Right atrium auricular region (tissue), 2 donors: ENCODE measurements around the gene AIMP1. TPM values are rescaled to one million over a fixed set of nuclear protein-coding genes. Genes with fewer than 3 reads are reported as not detected.
"Not testable (repeated sequence)": the region's sequence is repeated elsewhere in the genome, so short reads cannot be mapped to it uniquely, and the experiment has no call there.

Experiments used
- DNase-seq: peaks from one replicate; pipeline ENCODE4 v3.0.0-alpha.2; 2019; ENCODE audit warnings: low spot score
- H3K27ac ChIP-seq, 2 donors: fragments of 200-600 bp; sonication (generic); 1 replicate in 1 of 2; 2 replicates in 1 of 2; pipeline ENCODE4 v1.5.1; 2016 to 2019
- H3K27me3 ChIP-seq, 2 donors: fragments of 200-600 bp; sonication (generic); one replicate each; pipeline versions ENCODE4 v1.5.1 to v1.6.0; 2017 to 2019
- H3K36me3 ChIP-seq: fragments of 200-600 bp; sonication (generic); one replicate; pipeline ENCODE4 v1.5.1; 2016
- H3K4me1 ChIP-seq, 2 donors: fragments of 200-600 bp; sonication (generic); one replicate each; pipeline versions ENCODE4 v1.5.1 to v1.6.0; 2017 to 2019
- H3K4me3 ChIP-seq, 2 donors: fragments of 200-600 bp; sonication (generic); 1 replicate in 1 of 2; 2 replicates in 1 of 2; pipeline ENCODE4 v1.5.1; 2017 to 2019; ENCODE audit warnings: mild to moderate bottlenecking in 1 of 2, moderate library complexity in 1 of 2
- H3K9me3 ChIP-seq, 2 donors: fragments of 200-600 bp; sonication (generic); one replicate each; pipeline ENCODE4 v1.5.1; 2019
- CTCF ChIP-seq, 2 donors: fragments of 200-600 bp; sonication (generic); IDR thresholded peaks; one replicate each; pipeline ENCODE4 v1.5.1; 2019; ENCODE audit warnings: antibody characterized with exemption in 2 of 2
- total RNA-seq, 2 donors: library from RNA; depleted of rRNA; stranded (reverse); fragments of >200 nt; gene quantifications; one replicate each; pipeline ENCODE4 v1.1.0, GENCODE V29; 2016

AIMP1 gene
- total RNA-seq, 2 donors from 2014 or later, result 15.8 to 19.2 TPM

DNA sequence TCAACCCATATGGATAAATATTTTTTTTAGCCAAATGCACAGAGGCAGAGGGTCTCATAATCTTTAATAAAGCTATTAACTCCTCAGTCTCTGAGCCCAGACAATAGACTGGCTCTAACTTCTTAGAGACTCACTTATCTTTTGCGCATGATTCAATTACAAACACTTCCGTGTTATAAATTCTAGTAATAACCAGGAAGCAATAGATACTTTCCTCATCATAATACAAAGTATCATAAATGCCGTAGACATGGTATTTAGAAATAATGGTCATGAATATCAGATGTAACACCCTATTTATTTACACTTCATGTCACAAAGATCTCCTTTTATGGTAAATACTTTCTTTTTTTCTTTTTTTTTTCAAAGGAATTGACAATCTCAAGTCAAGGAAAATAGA, 56.7 kb downstream of the AIMP1 start:
- DNase-seq, result no peak
- Histone ChIP-seq H3K4me3 (no peak overlapping the region), H3K4me1 (no peaks in the 10 kb centered on the region), H3K36me3 (no peaks in the 10 kb centered on the region), H3K27me3 (no peaks in the 10 kb centered on the region), H3K27ac (no peak overlapping the region), H3K9me3 (no peaks in the 10 kb centered on the region)
- TF ChIP-seq CTCF (IDR thresholded peaks at IDR 0.05), result no peak

- no peaks in the 10 kb centered on the region for H3K9me3 ChIP-seq
- H3K4me1 ChIP-seq, result no peaks in the 10 kb centered on the region
- TF ChIP-seq CTCF (IDR thresholded peaks at IDR 0.05), result no peak
- no peaks in the 10 kb centered on the region for H3K36me3 ChIP-seq
- DNase-seq, result no peak
- H3K27me3 ChIP-seq, result no peaks in the 10 kb centered on the region
- no peak overlapping the region for H3K4me3 ChIP-seq
- H3K27ac ChIP-seq, result no peak overlapping the region
Observed at GRCh38 chr4:106380179-106380578, 63.8 kb downstream of the AIMP1 start.

GRCh38 chr4:106384878-106385277, 68.5 kb downstream of the AIMP1 start:
- no peaks in the 10 kb centered on the region for H3K4me1 ChIP-seq
- H3K9me3 ChIP-seq, result peaks cover 0 to 5% of the 10 kb centered on the region in 2 donors
- no peaks in the 10 kb centered on the region for H3K36me3 ChIP-seq
- no peaks in the 10 kb centered on the region for H3K27me3 ChIP-seq
- H3K27ac ChIP-seq, result no peak overlapping the region
- TF ChIP-seq CTCF (IDR thresholded peaks at IDR 0.05), result no peak
- DNase-seq, result no peak
- H3K4me3 ChIP-seq, result no peak overlapping the region

GRCh38 chr4:106385853-106386393, 69.6 kb downstream of the AIMP1 start:
- no peak for DNase-seq
- TF ChIP-seq CTCF (IDR thresholded peaks at IDR 0.05), result no peak

GRCh38 chr4:106395582-106395981, 79.2 kb downstream of the AIMP1 start:
- no peak for DNase-seq
- H3K36me3 ChIP-seq, result no peaks in the 10 kb centered on the region
- no peaks in the 10 kb centered on the region for H3K4me1 ChIP-seq
- H3K9me3 ChIP-seq, result peaks cover 8 to 57% of the 10 kb centered on the region in 2 donors
- H3K27me3 ChIP-seq, result no peaks in the 10 kb centered on the region
- no peak overlapping the region for H3K27ac ChIP-seq
- H3K4me3 ChIP-seq, result no peak overlapping the region
- TF ChIP-seq CTCF (IDR thresholded peaks at IDR 0.05), result no peak

More at GRCh38 chr4:106385853-106386393, 69.6 kb downstream of the AIMP1 start:
- H3K36me3 ChIP-seq, result no peaks in the 10 kb centered on the region
- no peaks in the 10 kb centered on the region for H3K27me3 ChIP-seq
- H3K27ac ChIP-seq, result no peak overlapping the region
- H3K4me1 ChIP-seq, result no peaks in the 10 kb centered on the region
- H3K9me3 ChIP-seq, result peaks cover 0 to 5% of the 10 kb centered on the region in 2 donors
- no peak overlapping the region for H3K4me3 ChIP-seq

- not testable (repeated sequence) for H3K27ac ChIP-seq, H3K36me3 ChIP-seq, H3K27me3 ChIP-seq, DNase-seq, H3K4me1 ChIP-seq, H3K4me3 ChIP-seq
- peaks cover 8 to 61% of the 10 kb centered on the region in 2 donors for H3K9me3 ChIP-seq
Observed at GRCh38 chr4:106398898-106399297, 82.5 kb downstream of the AIMP1 start.

Other genes starting within 250 kb of the AIMP1 start
- 10 to 100 TPM; 15.7 to 18.8 TPM for gene TBCK, start 341 bp upstream of the AIMP1 start, total RNA-seq
- gene GIMD1, start 52.2 kb downstream of the AIMP1 start, total RNA-seq, result not detected